Measurements from ENCODE around the gene PTBP3. TPM values are rescaled to one million over a fixed set of nuclear protein-coding genes. Genes with fewer than 3 reads are reported as not detected.

Gene PTBP3
- polyA plus RNA-seq, 2 of the 4 experiments (the other 2 are of a cell fraction): 55.7 to 105 TPM

GRCh38 chr9:112323378-112323854 is 10.0 kb downstream of the PTBP3 start:
- Histone ChIP-seq H3K27ac (no peak overlapping the region), H3K4me1 (peaks cover 33% of the 10 kb centered on the region), H3K4me3 (no peak overlapping the region), H3K9me3 (no peaks in the 10 kb centered on the region), H3K4me2 (0 out of 3 replicates have a peak overlapping the region, but pooled peaks have one; percentile 2)
- DNase-seq (ENCODE audit: low read depth in 1 of 2, low spot score in 1 of 2) (no peak), FAIRE-seq (no peak), ATAC-seq (no peak)
- CTCF ChIA-PET: interaction anchor here (0.9 to 1.9 kb wide), 3 partner anchors 9 to 210 kb away, joined by 3 to 7 read pairs (median 3); no protein-coding TSS in a partner anchor
- TF ChIP-seq HDAC2 (IDR thresholded peaks at IDR 0.05) (no peak), ESRRA (IDR thresholded peaks at IDR 0.05; ENCODE audit: borderline replicate concordance, low read length) (no peak), EP300 (IDR thresholded peaks at IDR 0.05) (no peak), RFX5 (IDR thresholded peaks at IDR 0.05) (no peak), MAZ (IDR thresholded peaks at IDR 0.05; ENCODE audit: borderline replicate concordance, low read depth, low read length) (no peak), BHLHE40 (IDR thresholded peaks at IDR 0.05; ENCODE audit: low read depth, low read length) (no peak), ZSCAN20 (CRISPR knock-in tag; IDR thresholded peaks at IDR 0.05) (no peak), NR3C1 (IDR thresholded peaks at IDR 0.05) (no peak)
- TF ChIP-seq, protein P1, sequence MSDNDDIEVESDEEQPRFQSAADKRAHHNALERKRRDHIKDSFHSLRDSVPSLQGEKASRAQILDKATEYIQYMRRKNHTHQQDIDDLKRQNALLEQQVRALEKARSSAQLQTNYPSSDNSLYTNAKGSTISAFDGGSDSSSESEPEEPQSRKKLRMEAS (IDR thresholded peaks at IDR 0.05): no peak
- POLR2A ChIA-PET: interaction anchor here (1.0 kb wide), 1 partner anchor 11 kb away, joined by 4 read pairs; no protein-coding TSS in a partner anchor
- 87% methylated on average over 3 of the region's 3 CpGs for WGBS (ENCODE audit: missing lambda C conversion rate)

- ChIA-PET CTCF (interaction anchor here (0.9 to 1.9 kb wide), 3 partner anchors 9 to 210 kb away, joined by 3 to 7 read pairs (median 3); no protein-coding TSS in a partner anchor), POLR2A (interaction anchor here (1.0 kb wide), 1 partner anchor 11 kb away, joined by 4 read pairs; no protein-coding TSS in a partner anchor)
- TF ChIP-seq FOSB (CRISPR knock-in tag; IDR thresholded peaks at IDR 0.05): no peak
- no peak for TF ChIP-seq CBX2 (IDR thresholded peaks at IDR 0.05; ENCODE audit: borderline replicate concordance, low read depth)
- no peak for TF ChIP-seq HDAC2 (IDR thresholded peaks at IDR 0.05)
- TF ChIP-seq SMC3 (IDR thresholded peaks at IDR 0.05): no peak
- Histone ChIP-seq H3K4me1 (peaks cover 31% of the 10 kb centered on the region), H3K9me3 (no peaks in the 10 kb centered on the region), H3K4me3 (no peak overlapping the region), H3K27ac (no peak overlapping the region), H3K4me2 (no peak overlapping the region)
- no peak for FAIRE-seq
- no peak for DNase-seq (ENCODE audit: low read depth in 1 of 2, low spot score in 1 of 2)
- ATAC-seq: no peak
- 72% methylated on average over 5 of the region's 5 CpGs for WGBS (ENCODE audit: missing lambda C conversion rate)
These were observed 10.6 kb downstream of the PTBP3 start for GRCh38 chr9:112322701-112323377.

DNA sequence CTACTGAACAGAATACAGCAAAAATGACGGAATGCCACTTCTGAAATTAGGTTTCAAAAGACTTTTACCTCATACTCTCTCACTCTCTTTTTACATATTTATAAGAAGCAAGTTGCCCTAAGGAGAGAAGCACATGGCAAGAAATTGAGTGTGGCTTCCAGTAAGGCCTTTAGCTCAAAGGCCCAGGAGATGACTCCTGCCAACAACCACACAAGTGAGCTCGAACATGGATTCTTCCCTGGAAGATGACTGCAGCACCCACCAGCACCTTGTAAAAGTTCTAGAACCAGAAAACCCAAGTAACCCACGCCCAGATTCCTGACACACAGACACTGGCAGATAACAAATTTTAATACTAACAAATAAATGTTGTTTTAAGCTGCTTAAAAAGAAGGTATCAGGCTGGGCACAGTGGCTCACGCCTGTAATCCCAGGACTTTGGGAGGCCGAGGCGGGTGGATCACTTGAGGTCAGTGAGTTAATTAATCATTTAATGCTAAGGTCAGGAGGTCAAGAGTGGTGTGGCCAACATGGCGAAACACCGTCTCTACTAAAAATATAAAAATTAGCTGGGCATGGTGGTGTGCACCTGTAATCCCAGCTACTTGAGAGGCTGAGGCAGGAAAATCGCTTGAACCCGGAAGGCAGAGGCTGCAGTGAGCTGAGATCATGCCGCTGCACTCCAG is 17.0 kb downstream of the PTBP3 start:
- ATAC-seq (no peak), DNase-seq (ENCODE audit: low read depth in 1 of 2, low spot score in 1 of 2) (no peak), FAIRE-seq (no peak)
- Histone ChIP-seq H3K27ac (no peak overlapping the region), H3K4me1 (peaks cover 33% of the 10 kb centered on the region), H3K9me3 (no peaks in the 10 kb centered on the region), H3K4me3 (no peak overlapping the region), H3K4me2 (no peak overlapping the region)
- WGBS (ENCODE audit: missing lambda C conversion rate): 92% methylated on average over 11 of the region's 11 CpGs
- POLR2A ChIA-PET: interaction anchor here (1.0 kb wide), 1 partner anchor 17 kb away, joined by 8 read pairs; the partner anchor contains the start of gene PTBP3
- CTCF ChIA-PET: interaction anchor here (0.6 to 1.6 kb wide), 6 partner anchors 10 to 201 kb away, joined by 3 to 6 read pairs (median 3); no protein-coding TSS in a partner anchor
- TF ChIP-seq RNF2 (IDR thresholded peaks at IDR 0.05; ENCODE audit: borderline replicate concordance, low read depth) (no peak), BHLHE40 (IDR thresholded peaks at IDR 0.05; ENCODE audit: low read depth, low read length) (no peak), EHMT2 (IDR thresholded peaks at IDR 0.05; ENCODE audit: low read depth) (no peak), FOXS1 (CRISPR knock-in tag; IDR thresholded peaks at IDR 0.05) (no peak), MAFK (IDR thresholded peaks at IDR 0.05; ENCODE audit: partially characterized antibody) (no peak), MAZ (IDR thresholded peaks at IDR 0.05; ENCODE audit: borderline replicate concordance, low read depth, low read length) (no peak), POLR2AphosphoS2 (conservative IDR thresholded peaks at IDR 0.05; ENCODE audit: low read length) (no peak), FOSL2 (IDR thresholded peaks at IDR 0.05) (no peak), FOSL2 (CRISPR knock-in tag; IDR thresholded peaks at IDR 0.05) (no peak), HES2 (IDR thresholded peaks at IDR 0.05) (no peak), EHF (CRISPR knock-in tag; IDR thresholded peaks at IDR 0.05) (no peak)

Data from A549 (cell line).